HepG2 (cell line): ENCODE results near the gene OR13J1. TPM values are rescaled to one million over a fixed set of nuclear protein-coding genes. Genes with fewer than 3 reads are reported as not detected.

Experiments
- ATAC-seq: fragments of 200-7000 bp; cut with Tn5 transposase; 3 replicates; pipeline ENCODE4 v1.9.1; 2020; ENCODE audit warnings: mild to moderate bottlenecking, moderate library complexity
- BruUV-seq: library from RNA; stranded (reverse); fragments of 400-500 nt; replicated peaks from 2 replicates; lab custom pipeline; 2021; lab: Mats Ljungman, UMichigan
- CTCF ChIA-PET: fragments of 300-600 bp; formaldehyde crosslinking; extraction: SDS; loops from one replicate; lab custom pipeline; 2021; ENCODE audit warnings: low total read pairs, inconsistent platforms, low intra/inter-chr PET ratio; lab: Yijun Ruan, JAX
- POLR2A ChIA-PET: fragments of 350-600 bp; sonication (Branson Sonifier 250); formaldehyde crosslinking; loops from one replicate; lab custom pipeline; 2020; ENCODE audit warnings: antibody characterized with exemption, inconsistent platforms; lab: Yijun Ruan, JAX
- DNase-seq: peaks from one replicate; pipeline ENCODE4 v3.0.0-alpha.2; 2015; ENCODE audit warnings: low spot score
- FAIRE-seq: peaks from 3 replicates; lab custom pipeline; 2011; peaks lifted over from hg19 to GRCh38; lab: Jason Lieb, UNC
- H2AFZ ChIP-seq: one replicate; pipeline ENCODE4 v1.6.1; 2011; ENCODE audit warnings: low read length, inconsistent platforms
- H3K27ac ChIP-seq: fragments of 300-600 bp; 3 replicates; pipeline ENCODE4 v1.8.0; 2011; ENCODE audit warnings: mixed run types, mild to moderate bottlenecking, mixed read lengths, low read length, inconsistent platforms; ENCODE audit not compliant: insufficient read depth; ENCODE audit errors: extremely low read length
- H3K27me3 ChIP-seq, 2 experiments: fragments of 200-600 bp in 1 of 2; 2 replicates in 1 of 2; 3 replicates in 1 of 2; pipeline versions ENCODE4 v1.6.0 to v1.8.0; 2011; ENCODE audit warnings: low read length in 2 of 2, mild to moderate bottlenecking in 2 of 2, moderate library complexity in 2 of 2, inconsistent platforms in 1 of 2; ENCODE audit not compliant: insufficient read depth in 2 of 2, control insufficient read depth in 1 of 2
- H3K36me3 ChIP-seq, 2 experiments: fragments of 200-600 bp in 1 of 2; replicated peaks in 1 of 2; 2 replicates in 1 of 2; 3 replicates in 1 of 2; pipeline versions ENCODE4 v1.5.1 to v1.8.0; 2011; ENCODE audit warnings: low read length in 2 of 2, inconsistent platforms in 1 of 2; ENCODE audit not compliant: insufficient read depth in 2 of 2, control insufficient read depth in 1 of 2
- H3K4me1 ChIP-seq: 2 replicates; pipeline ENCODE4 v1.5.1; 2012; ENCODE audit warnings: low read length, inconsistent platforms; ENCODE audit not compliant: insufficient read depth
- H3K4me2 ChIP-seq: 2 replicates; pipeline ENCODE4 v1.6.0; 2011; ENCODE audit warnings: low read depth, low read length, inconsistent platforms
- H3K4me3 ChIP-seq, 3 experiments: fragments of 200-600 bp in 1 of 3; sonication (generic), shearing (Covaris generic) in 1 of 3; replicated peaks in 1 of 3; 2 replicates each; pipeline ENCODE4 v1.5.1; 2011 to 2016; ENCODE audit warnings: low read length in 3 of 3, inconsistent platforms in 2 of 3, low read depth in 2 of 3, mild to moderate bottlenecking in 2 of 3, control low read depth in 1 of 3, mixed read lengths in 1 of 3; ENCODE audit not compliant: insufficient read depth in 1 of 3
- H3K79me2 ChIP-seq: one replicate; pipeline ENCODE4 v1.6.1; 2011; ENCODE audit warnings: low read length, inconsistent platforms; ENCODE audit not compliant: insufficient read depth
- H3K9ac ChIP-seq: 2 replicates; pipeline ENCODE4 v1.6.0; 2011; ENCODE audit warnings: mild to moderate bottlenecking, low read depth, low read length, inconsistent platforms; ENCODE audit not compliant: insufficient read depth
- H3K9me3 ChIP-seq: 2 replicates; pipeline ENCODE4 v1.5.1; 2012; ENCODE audit warnings: mild to moderate bottlenecking, low read length
- H4K20me1 ChIP-seq: 2 replicates; pipeline ENCODE4 v1.6.0; 2011; ENCODE audit warnings: inconsistent platforms, mild to moderate bottlenecking, low read length, moderate library complexity; ENCODE audit not compliant: insufficient read depth
- IRF9 ChIP-seq: sonication (generic); formaldehyde crosslinking; IDR thresholded peaks from 2 replicates; pipeline ENCODE4 v1.8.0; 2022; ENCODE audit warnings: missing genetic modification reagents, mild to moderate bottlenecking, borderline replicate concordance
- SPEN ChIP-seq: sonication (generic); formaldehyde crosslinking; IDR thresholded peaks from 2 replicates; pipeline ENCODE4 v1.5.1; 2020; ENCODE audit warnings: low read depth, mild to moderate bottlenecking, missing genetic modification reagents
- STAG1 ChIP-seq: sonication (generic); formaldehyde crosslinking; IDR thresholded peaks from 2 replicates; pipeline ENCODE4 v1.4.0; 2020; ENCODE audit warnings: missing genetic modification reagents
- TP53 ChIP-seq: sonication (generic); formaldehyde crosslinking; conservative IDR thresholded peaks from 2 replicates; pipeline ENCODE4 v1.4.0; 2020; ENCODE audit warnings: missing genetic modification reagents
- ZMYM4 ChIP-seq: sonication (generic); formaldehyde crosslinking; IDR thresholded peaks from 2 replicates; pipeline ENCODE4 v1.8.1; 2023; ENCODE audit warnings: mild to moderate bottlenecking, missing genetic modification reagents
- ZNF234 ChIP-seq: sonication (generic); formaldehyde crosslinking; conservative IDR thresholded peaks from 2 replicates; pipeline ENCODE4 v1.5.1; 2020; ENCODE audit warnings: mild to moderate bottlenecking, missing genetic modification reagents
- ZNF577 ChIP-seq: sonication (generic); formaldehyde crosslinking; IDR thresholded peaks from 2 replicates; pipeline ENCODE4 v1.4.0; 2020; ENCODE audit warnings: mild to moderate bottlenecking, low read depth, missing genetic modification reagents, borderline replicate concordance
- ZNF781 ChIP-seq: sonication (generic); formaldehyde crosslinking; IDR thresholded peaks from 2 replicates; pipeline ENCODE4 v1.5.1; 2020; ENCODE audit warnings: borderline replicate concordance, mild to moderate bottlenecking, missing genetic modification reagents; ENCODE audit errors: not compliant biosample characterization
- WGBS: methylation state at CpG from one replicate; pipeline ENCODE4 v1.1.6; 2017; ENCODE audit warnings: low lambda C conversion rate; 5-methylcytosine and 5-hydroxymethylcytosine counted together
- in situ Hi-C: cut with HindIII; loops from 2 replicates; pipeline ENCODE4 v1.10.0; 2017; ENCODE audit warnings: low pct_unique_long_range_greater_than_20kb; ENCODE audit not compliant: extremely low pct_ligation_motif_present
- intact Hi-C: fragments of 100-400 bp; cut with micrococcal nuclease; formaldehyde crosslinking; loops from one replicate; pipeline ENCODE4 v1.10.0; 2022; ENCODE audit not compliant: unreplicated experiment
- polyA plus RNA-seq, 8 experiments: library from polyadenylated mRNA; depleted of rRNA in 3 of 8; stranded (reverse) in 7 of 8; unstranded in 1 of 8; fragments of >200 nt; fragmentation: Illumina TruSeq in 4 of 8; extraction: Trizol in 4 of 8; gene quantifications; 2 replicates each; pipeline versions ENCODE4 v1.2.1 to v1.2.3, GENCODE V29; 2011 to 2016; ENCODE audit warnings: low read depth in 4 of 8, missing spikeins in 1 of 8, mixed read lengths in 1 of 8; ENCODE audit not compliant: insufficient read depth in 1 of 8
- total RNA-seq, 5 experiments: library from RNA; depleted of rRNA; stranded (reverse); fragments of >200 nt; fragmentation: Illumina TruSeq; extraction: Trizol; gene quantifications; 2 replicates each; pipeline ENCODE4 v1.2.3, GENCODE V29; 2016; ENCODE audit warnings: low read depth in 1 of 5
- TF ChIP-seq, protein P1 (sequence below): sonication (generic); formaldehyde crosslinking; IDR thresholded peaks from 2 replicates; pipeline ENCODE4 v1.8.0; 2022; ENCODE audit warnings: missing genetic modification reagents, low read depth, mild to moderate bottlenecking, borderline replicate concordance
- TF ChIP-seq, protein P2 (sequence below): sonication (generic); formaldehyde crosslinking; IDR thresholded peaks from 2 replicates; pipeline ENCODE4 v1.5.0; 2020; ENCODE audit warnings: mild to moderate bottlenecking, missing genetic modification reagents, borderline replicate concordance

The OR13J1 gene
- total and polyA plus RNA-seq, 2 of the 13 experiments (the other 11 are each of a cell fraction or from before 2014, with no cell fraction given) = not detected

DNA sequence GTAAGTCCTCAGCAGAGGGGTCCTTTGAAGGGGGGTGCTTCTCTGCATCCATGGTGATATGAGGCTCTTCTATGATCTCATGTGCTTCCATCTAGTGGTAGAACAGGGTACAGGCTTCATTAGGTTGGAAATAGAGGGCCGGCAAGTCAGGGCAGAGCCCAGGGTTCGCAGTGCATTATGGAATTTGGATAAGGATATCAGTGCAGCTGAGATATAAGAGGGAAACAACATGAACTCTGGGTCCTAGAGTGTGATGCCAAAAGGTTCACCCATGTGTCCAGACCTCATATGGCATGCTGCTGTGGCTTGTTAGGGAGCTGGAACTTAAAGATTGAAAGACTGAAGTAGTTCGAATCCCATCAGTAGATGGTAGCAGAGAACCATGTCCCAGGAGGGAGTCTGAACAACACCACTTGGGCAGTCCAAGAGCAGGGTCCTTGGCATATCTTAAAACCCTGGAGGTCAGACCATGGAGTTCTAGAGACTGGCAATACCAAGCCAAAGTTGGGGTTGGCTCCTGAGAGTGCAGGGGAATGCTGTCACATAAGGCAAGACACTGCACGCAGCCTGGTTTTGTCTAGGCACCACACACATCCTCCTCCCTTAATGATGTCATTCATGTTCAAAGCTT lies 44.0 kb downstream of the OR13J1 start:
- no peak overlapping the region for H3K27ac ChIP-seq
- peak; percentile 89 for FAIRE-seq
- DNase-seq = peak; percentile 65
- no peaks in the 10 kb centered on the region for H4K20me1 ChIP-seq
- peak; percentile 55 for ATAC-seq
- BruUV-seq = no TSS peak
- 30% methylated on average over 3 of the region's 4 CpGs for whole genome bisulfite sequencing
- H3K9ac ChIP-seq = no peak overlapping the region
- no peaks in the 10 kb centered on the region for H3K9me3 ChIP-seq
- no peak overlapping the region for H2AFZ ChIP-seq
- H3K36me3 ChIP-seq = no peaks in the 10 kb centered on the region
- CTCF ChIA-PET = interaction anchor here (0.7 to 2.2 kb wide), 4 partner anchors 35 to 120 kb away, joined by 3 to 24 read pairs (median 8); partner anchors contain the start of gene NPR2
- POLR2A ChIA-PET = interaction anchor here (1.3 kb wide), 1 partner anchor 12 kb away, joined by 6 read pairs; the partner anchor contains the start of gene HINT2
- peak overlapping the region; percentile 70 for H3K4me2 ChIP-seq
- peaks cover 34% of the 10 kb centered on the region for H3K4me1 ChIP-seq
- intact Hi-C loops (loop anchor here (1.0 to 5.0 kb wide), 3 partner anchors 35 to 94 kb away; partner anchors contain the start of genes CREB3, NPR2 and TLN1), in situ Hi-C loops (loop anchor here (5.0 kb wide), 1 partner anchor 56 kb away; no protein-coding TSS in a partner anchor)
- no peaks in the 10 kb centered on the region for H3K27me3 ChIP-seq
- H3K79me2 ChIP-seq = no peaks in the 10 kb centered on the region
- peak overlapping the region in 1 of 3 experiments; percentile 34; a peak in 1 of 6 replicates for H3K4me3 ChIP-seq
- TF ChIP-seq ZMYM4 (CRISPR knock-in tag) (0 out of 2 replicates have a peak, but pooled peaks have one; percentile 16), SPEN (CRISPR knock-in tag) (peak; percentile 56; the same call in 1 of the 2 replicates), IRF9 (0 out of 2 replicates have a peak, but pooled peaks have one; percentile 56), ZNF781 (CRISPR knock-in tag) (peak; percentile 57), ZNF577 (CRISPR knock-in tag) (no peak), TP53 (0 out of 2 replicates have a peak, but pooled peaks have one; percentile 61), STAG1 (peak; percentile 64), ZNF234 (CRISPR knock-in tag) (no peak)
- TF ChIP-seq, protein P1, sequence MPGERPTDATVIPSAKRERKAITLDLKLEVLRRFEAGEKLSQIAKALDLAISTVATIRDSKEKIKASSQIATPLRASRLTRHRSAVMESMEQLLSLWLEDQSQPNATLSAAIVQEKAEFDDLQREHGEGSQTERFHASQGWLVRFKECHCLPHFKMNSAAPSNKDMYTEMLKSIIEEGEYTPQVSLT (CRISPR knock-in tag) = no peak
- TF ChIP-seq, protein P2, sequence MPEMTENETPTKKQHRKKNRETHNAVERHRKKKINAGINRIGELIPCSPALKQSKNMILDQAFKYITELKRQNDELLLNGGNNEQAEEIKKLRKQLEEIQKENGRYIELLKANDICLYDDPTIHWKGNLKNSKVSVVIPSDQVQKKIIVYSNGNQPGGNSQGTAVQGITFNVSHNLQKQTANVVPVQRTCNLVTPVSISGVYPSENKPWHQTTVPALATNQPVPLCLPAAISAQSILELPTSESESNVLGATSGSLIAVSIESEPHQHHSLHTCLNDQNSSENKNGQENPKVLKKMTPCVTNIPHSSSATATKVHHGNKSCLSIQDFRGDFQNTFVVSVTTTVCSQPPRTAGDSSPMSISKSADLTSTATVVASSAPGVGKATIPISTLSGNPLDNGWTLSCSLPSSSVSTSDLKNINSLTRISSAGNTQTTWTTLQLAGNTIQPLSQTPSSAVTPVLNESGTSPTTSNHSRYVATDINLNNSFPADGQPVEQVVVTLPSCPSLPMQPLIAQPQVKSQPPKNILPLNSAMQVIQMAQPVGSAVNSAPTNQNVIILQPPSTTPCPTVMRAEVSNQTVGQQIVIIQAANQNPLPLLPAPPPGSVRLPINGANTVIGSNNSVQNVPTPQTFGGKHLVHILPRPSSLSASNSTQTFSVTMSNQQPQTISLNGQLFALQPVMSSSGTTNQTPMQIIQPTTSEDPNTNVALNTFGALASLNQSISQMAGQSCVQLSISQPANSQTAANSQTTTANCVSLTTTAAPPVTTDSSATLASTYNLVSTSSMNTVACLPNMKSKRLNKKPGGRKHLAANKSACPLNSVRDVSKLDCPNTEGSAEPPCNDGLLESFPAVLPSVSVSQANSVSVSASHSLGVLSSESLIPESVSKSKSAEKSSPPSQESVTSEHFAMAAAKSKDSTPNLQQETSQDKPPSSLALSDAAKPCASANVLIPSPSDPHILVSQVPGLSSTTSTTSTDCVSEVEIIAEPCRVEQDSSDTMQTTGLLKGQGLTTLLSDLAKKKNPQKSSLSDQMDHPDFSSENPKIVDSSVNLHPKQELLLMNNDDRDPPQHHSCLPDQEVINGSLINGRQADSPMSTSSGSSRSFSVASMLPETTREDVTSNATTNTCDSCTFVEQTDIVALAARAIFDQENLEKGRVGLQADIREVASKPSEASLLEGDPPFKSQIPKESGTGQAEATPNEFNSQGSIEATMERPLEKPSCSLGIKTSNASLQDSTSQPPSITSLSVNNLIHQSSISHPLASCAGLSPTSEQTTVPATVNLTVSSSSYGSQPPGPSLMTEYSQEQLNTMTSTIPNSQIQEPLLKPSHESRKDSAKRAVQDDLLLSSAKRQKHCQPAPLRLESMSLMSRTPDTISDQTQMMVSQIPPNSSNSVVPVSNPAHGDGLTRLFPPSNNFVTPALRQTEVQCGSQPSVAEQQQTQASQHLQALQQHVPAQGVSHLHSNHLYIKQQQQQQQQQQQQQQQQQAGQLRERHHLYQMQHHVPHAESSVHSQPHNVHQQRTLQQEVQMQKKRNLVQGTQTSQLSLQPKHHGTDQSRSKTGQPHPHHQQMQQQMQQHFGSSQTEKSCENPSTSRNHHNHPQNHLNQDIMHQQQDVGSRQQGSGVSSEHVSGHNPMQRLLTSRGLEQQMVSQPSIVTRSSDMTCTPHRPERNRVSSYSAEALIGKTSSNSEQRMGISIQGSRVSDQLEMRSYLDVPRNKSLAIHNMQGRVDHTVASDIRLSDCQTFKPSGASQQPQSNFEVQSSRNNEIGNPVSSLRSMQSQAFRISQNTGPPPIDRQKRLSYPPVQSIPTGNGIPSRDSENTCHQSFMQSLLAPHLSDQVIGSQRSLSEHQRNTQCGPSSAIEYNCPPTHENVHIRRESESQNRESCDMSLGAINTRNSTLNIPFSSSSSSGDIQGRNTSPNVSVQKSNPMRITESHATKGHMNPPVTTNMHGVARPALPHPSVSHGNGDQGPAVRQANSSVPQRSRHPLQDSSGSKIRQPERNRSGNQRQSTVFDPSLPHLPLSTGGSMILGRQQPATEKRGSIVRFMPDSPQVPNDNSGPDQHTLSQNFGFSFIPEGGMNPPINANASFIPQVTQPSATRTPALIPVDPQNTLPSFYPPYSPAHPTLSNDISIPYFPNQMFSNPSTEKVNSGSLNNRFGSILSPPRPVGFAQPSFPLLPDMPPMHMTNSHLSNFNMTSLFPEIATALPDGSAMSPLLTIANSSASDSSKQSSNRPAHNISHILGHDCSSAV (CRISPR knock-in tag) = no peak
